T-cell (primary cell): ENCODE results near the gene INMT. TPM values are rescaled to one million over a fixed set of nuclear protein-coding genes. Genes with fewer than 3 reads are reported as not detected.

ENCODE experiments used
- ATAC-seq, 4 experiments: fragments of 200-7000 bp in 3 of 4; fragments of 150-1000 bp in 1 of 4; cut with Tn5 transposase; replicated peaks in 1 of 4; 1 replicate in 3 of 4; 2 replicates in 1 of 4; pipeline ENCODE4 v1.10.0; 2021; ENCODE audit warnings: moderate library complexity in 3 of 4, mild to moderate bottlenecking in 2 of 4, moderate number of reproducible peaks in 1 of 4
- CTCF ChIA-PET, 2 donors: fragments of 300-600 bp; sonication (Branson Sonifier 250); formaldehyde crosslinking; loops; one replicate each; lab custom pipeline; 2022; ENCODE audit warnings: antibody characterized with exemption in 2 of 2; lab: Charles Lee
- POLR2A ChIA-PET, 2 donors: fragments of 300-600 bp; sonication (Branson Sonifier 250); formaldehyde crosslinking; loops; one replicate each; lab custom pipeline; 2022; ENCODE audit warnings: antibody characterized with exemption in 2 of 2; lab: Charles Lee
- DNase-seq, 35 experiments: peaks; one replicate each; pipeline versions ENCODE4 v3.0.0 to v3.0.0-alpha.2; 2013 to 2023
- H3K27ac ChIP-seq: one replicate; pipeline ENCODE4 v1.5.1; 2013; ENCODE audit warnings: low read length
- H3K27me3 ChIP-seq, 2 experiments: replicated peaks in 1 of 2; 1 replicate in 1 of 2; 2 replicates in 1 of 2; pipeline versions ENCODE4 v1.6.1 to v1.7.0; 2013; ENCODE audit warnings: low read length in 1 of 2, mixed read lengths in 1 of 2; ENCODE audit not compliant: control insufficient read depth in 2 of 2, insufficient read depth in 2 of 2; ENCODE audit errors: extremely low read depth in 1 of 2
- H3K36me3 ChIP-seq, 2 donors: 1 replicate in 1 of 2; 2 replicates in 1 of 2; pipeline versions ENCODE4 v1.6.1 to v1.7.0; 2013; ENCODE audit warnings: low read length in 1 of 2; ENCODE audit not compliant: control insufficient read depth in 2 of 2, insufficient read depth in 1 of 2; ENCODE audit errors: extremely low read depth in 1 of 2
- H3K4me1 ChIP-seq, 2 experiments: 1 replicate in 1 of 2; 2 replicates in 1 of 2; pipeline versions ENCODE4 v1.6.1 to v1.7.0; 2013; ENCODE audit warnings: low read length in 2 of 2, mixed read lengths in 1 of 2; ENCODE audit not compliant: insufficient read depth in 2 of 2, control insufficient read depth in 1 of 2; ENCODE audit errors: extremely low read depth in 1 of 2
- H3K4me3 ChIP-seq, 2 donors: 1 replicate in 1 of 2; 2 replicates in 1 of 2; pipeline versions ENCODE4 v1.5.1 to v1.7.0; 2013; ENCODE audit warnings: mild to moderate bottlenecking in 2 of 2, low read length in 1 of 2, moderate library complexity in 1 of 2; ENCODE audit not compliant: control insufficient read depth in 1 of 2; ENCODE audit errors: extremely low read depth in 1 of 2
- H3K9me3 ChIP-seq: 2 replicates; pipeline ENCODE4 v1.7.0; 2013
- H3K27ac Mint-ChIP-seq, 2 donors: one replicate each; pipeline ENCODE4 v1.8.0; 2020 to 2021; ENCODE audit warnings: mild to moderate bottlenecking in 2 of 2, mixed read lengths in 2 of 2
- H3K27me3 Mint-ChIP-seq, 2 donors: one replicate each; pipeline ENCODE4 v1.8.0; 2021 to 2022; ENCODE audit warnings: mixed read lengths in 2 of 2
- H3K36me3 Mint-ChIP-seq: one replicate; pipeline ENCODE4 v1.8.0; 2021; ENCODE audit warnings: mixed read lengths
- H3K4me1 Mint-ChIP-seq, 3 donors: one replicate each; pipeline ENCODE4 v1.8.0; 2020 to 2022; ENCODE audit warnings: mixed read lengths in 3 of 3, mild to moderate bottlenecking in 1 of 3
- H3K4me3 Mint-ChIP-seq, 3 donors: one replicate each; pipeline ENCODE4 v1.8.0; 2020 to 2022; ENCODE audit warnings: mild to moderate bottlenecking in 3 of 3, mixed read lengths in 3 of 3, moderate library complexity in 3 of 3
- H3K9me3 Mint-ChIP-seq, 3 donors: one replicate each; pipeline ENCODE4 v1.8.0; 2020 to 2022; ENCODE audit warnings: mixed read lengths in 3 of 3
- WGBS: methylation state at CpG from one replicate; pipeline ENCODE4 v1.1.5; 2013; ENCODE audit warnings: missing lambda C conversion rate; ENCODE audit not compliant: insufficient coverage; 5-methylcytosine and 5-hydroxymethylcytosine counted together
- total RNA-seq, 35 experiments: library from RNA in 6 of 35; stranded (reverse) in 6 of 35; fragments of 120-200 nt in 1 of 35; gene quantifications; one replicate each; pipeline versions ENCODE4 v1.2.1 to v1.2.4 and lab custom pipeline; 2013 to 2026

The INMT gene
- total RNA-seq, 5 donors from 2014 or later (not counting 1 experiment from before 2014, with no cell fraction given): 0.14 to 1.7 (median 0.75) TPM

DNA sequence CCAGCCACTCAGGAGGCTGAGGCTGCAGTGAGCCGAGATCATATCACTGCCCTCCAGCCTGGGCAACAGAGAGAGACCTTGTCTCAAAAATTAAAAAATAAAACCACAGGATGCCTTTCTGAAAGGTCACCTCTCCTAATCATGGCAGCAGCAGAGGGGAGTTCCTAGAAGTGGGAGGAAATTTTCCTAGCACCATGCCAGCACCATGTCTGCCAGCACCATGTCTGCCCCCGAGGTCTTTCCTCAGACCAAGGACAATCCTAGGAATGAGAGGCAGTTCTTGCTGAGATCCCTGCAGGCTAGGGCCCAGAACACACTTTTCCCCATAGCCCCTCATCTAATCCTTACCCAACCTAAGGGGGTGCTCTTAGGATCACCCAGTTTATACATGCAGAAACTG, 22.3 kb upstream of the INMT start:
- Mint-ChIP-seq H3K4me3 (no peak overlapping the region), H3K36me3 (peaks cover 3% of the 10 kb centered on the region), H3K4me1 (peaks cover 65 to 88% (median 69%) of the 10 kb centered on the region in 3 donors), H3K27me3 (no peaks in the 10 kb centered on the region), H3K9me3 (no peaks in the 10 kb centered on the region), H3K27ac (peak overlapping the region in 1 of 2 donors; percentile 96)
- CTCF ChIA-PET: interaction anchor here (1.1 to 1.5 kb wide), 2 partner anchors 9 to 11 kb away, joined by 4 to 5 read pairs; no protein-coding TSS in a partner anchor
- POLR2A ChIA-PET: no interaction called here
- no peaks in the 10 kb centered on the region for H3K27me3 ChIP-seq
- H3K27ac ChIP-seq: no peak overlapping the region
- 83% methylated on average over 1 of the region's 2 CpGs for WGBS
- no peaks in the 10 kb centered on the region for H3K36me3 ChIP-seq
- ATAC-seq: no peak
- peaks cover 30 to 72% of the 10 kb centered on the region in 2 experiments for H3K4me1 ChIP-seq
- no peak for DNase-seq
- no peak overlapping the region for H3K4me3 ChIP-seq
- H3K9me3 ChIP-seq: no peaks in the 10 kb centered on the region

DNA sequence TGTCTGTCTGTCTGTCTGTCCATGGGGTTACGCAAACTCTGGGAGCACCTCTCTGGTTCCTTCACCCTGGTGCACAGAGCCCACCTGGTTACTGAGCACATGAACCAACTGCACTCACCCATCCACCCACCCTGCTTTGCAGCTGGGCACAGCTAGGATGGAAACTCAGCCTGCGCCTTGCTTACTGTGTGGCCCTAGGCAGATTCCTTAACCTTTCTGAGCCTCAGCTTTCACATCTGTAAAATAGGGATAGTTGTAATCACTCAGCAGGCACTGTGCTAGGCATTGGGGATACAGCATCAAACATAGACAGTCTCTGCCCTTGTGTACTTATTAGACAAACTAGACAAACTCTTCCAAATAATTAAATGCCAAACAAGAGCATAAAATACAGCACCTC, 21.8 kb upstream of the INMT start:
- no peak for ATAC-seq
- H3K9me3 Mint-ChIP-seq: no peaks in the 10 kb centered on the region
- H3K27me3 ChIP-seq: no peaks in the 10 kb centered on the region
- POLR2A ChIA-PET: no interaction called here
- CTCF ChIA-PET: interaction anchor here (1.1 to 1.5 kb wide), 3 partner anchors 9 to 12 kb away, joined by 3 to 5 read pairs (median 4); no protein-coding TSS in a partner anchor
- H3K27ac Mint-ChIP-seq: peak overlapping the region; percentile 36 to 96
- no peak overlapping the region for H3K4me3 Mint-ChIP-seq
- H3K36me3 Mint-ChIP-seq: no peaks in the 10 kb centered on the region
- no peaks in the 10 kb centered on the region for H3K27me3 Mint-ChIP-seq
- H3K4me1 Mint-ChIP-seq: peaks cover 62 to 88% (median 68%) of the 10 kb centered on the region in 3 donors
- H3K4me1 ChIP-seq: peaks cover 30 to 72% of the 10 kb centered on the region in 2 experiments
- no peak for DNase-seq
- H3K9me3 ChIP-seq: no peaks in the 10 kb centered on the region
- 100% methylated on average over 1 of the region's 2 CpGs for WGBS
- no peak overlapping the region for H3K4me3 ChIP-seq
- no peak overlapping the region for H3K27ac ChIP-seq
- no peaks in the 10 kb centered on the region for H3K36me3 ChIP-seq

DNA sequence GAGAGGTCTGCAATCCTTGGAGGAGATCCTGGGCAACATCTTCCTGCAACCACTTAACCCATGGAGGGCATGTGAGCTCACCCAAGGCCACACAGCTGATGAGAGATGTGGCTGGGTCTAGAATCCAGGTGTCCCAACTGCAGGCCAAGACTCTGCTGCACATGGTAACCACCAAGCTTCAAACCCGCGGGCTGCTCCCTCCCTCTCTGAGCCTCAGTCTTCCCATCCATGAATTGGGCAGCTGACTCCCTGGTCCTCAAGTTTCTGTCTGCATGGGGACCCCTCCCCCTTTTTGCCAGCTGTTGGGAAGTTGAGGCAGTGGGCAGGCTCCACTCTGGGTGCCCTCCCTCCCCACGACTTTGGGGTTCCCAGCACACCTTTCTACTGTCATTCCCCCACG, 20.9 kb upstream of the INMT start:
- no peak for DNase-seq
- no peak for ATAC-seq
- POLR2A ChIA-PET: no interaction called here
- H3K27ac ChIP-seq: no peak overlapping the region
- H3K4me3 Mint-ChIP-seq: peak overlapping the region in 1 of 3 donors; percentile 57
- no peak overlapping the region for H3K4me3 ChIP-seq
- H3K4me1 ChIP-seq: peaks cover 24 to 65% of the 10 kb centered on the region in 2 experiments
- H3K27me3 ChIP-seq: no peaks in the 10 kb centered on the region
- H3K4me1 Mint-ChIP-seq: peaks cover 56 to 81% (median 62%) of the 10 kb centered on the region in 3 donors
- H3K36me3 Mint-ChIP-seq: no peaks in the 10 kb centered on the region
- H3K9me3 ChIP-seq: no peaks in the 10 kb centered on the region
- CTCF ChIA-PET: interaction anchor here (0.9 to 1.5 kb wide), 3 partner anchors 8 to 11 kb away, joined by 3 to 5 read pairs (median 4); no protein-coding TSS in a partner anchor
- WGBS: 85% methylated on average over 3 of the region's 4 CpGs
- peak overlapping the region in 1 of 2 donors; percentile 50 for H3K27ac Mint-ChIP-seq
- no peaks in the 10 kb centered on the region for H3K27me3 Mint-ChIP-seq
- no peaks in the 10 kb centered on the region for H3K36me3 ChIP-seq
- no peaks in the 10 kb centered on the region for H3K9me3 Mint-ChIP-seq

DNA sequence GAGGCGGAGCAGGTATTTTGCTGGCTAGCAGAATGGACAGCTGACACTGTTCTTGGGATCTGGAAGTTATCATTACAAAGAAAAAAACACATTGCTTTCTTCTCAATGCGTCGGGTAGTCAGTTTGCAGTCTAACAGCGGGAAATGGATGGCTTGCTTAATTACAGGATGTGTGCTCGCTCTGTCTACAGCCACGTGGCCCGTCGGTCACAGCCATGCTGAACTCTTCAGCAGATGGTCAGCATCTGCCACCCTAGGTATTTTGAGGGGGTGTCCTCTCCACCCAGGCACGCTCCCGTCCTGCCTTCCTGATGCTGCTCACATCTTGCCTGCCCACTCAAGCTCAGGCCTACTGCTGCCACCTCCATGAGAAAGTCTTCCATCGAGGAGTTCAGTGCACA, 20.4 kb upstream of the INMT start:
- Mint-ChIP-seq H3K4me3 (peak overlapping the region in 1 of 3 donors; percentile 57), H3K4me1 (peaks cover 51 to 75% (median 56%) of the 10 kb centered on the region in 3 donors), H3K27ac (peak overlapping the region in 1 of 2 donors; percentile 50), H3K27me3 (no peaks in the 10 kb centered on the region), H3K9me3 (no peaks in the 10 kb centered on the region), H3K36me3 (no peaks in the 10 kb centered on the region)
- Histone ChIP-seq H3K4me3 (no peak overlapping the region), H3K27me3 (no peaks in the 10 kb centered on the region), H3K9me3 (no peaks in the 10 kb centered on the region), H3K36me3 (no peaks in the 10 kb centered on the region), H3K4me1 (peaks cover 21 to 59% of the 10 kb centered on the region in 2 experiments), H3K27ac (no peak overlapping the region)
- 13% methylated on average over 3 of the region's 11 CpGs for WGBS
- ChIA-PET CTCF (interaction anchor here in 1 of 2 donors (0.9 kb wide), 1 partner anchor 8 kb away, joined by 4 read pairs; no protein-coding TSS in a partner anchor), POLR2A (no interaction called here)
- ATAC-seq (no peak), DNase-seq (no peak)

DNA sequence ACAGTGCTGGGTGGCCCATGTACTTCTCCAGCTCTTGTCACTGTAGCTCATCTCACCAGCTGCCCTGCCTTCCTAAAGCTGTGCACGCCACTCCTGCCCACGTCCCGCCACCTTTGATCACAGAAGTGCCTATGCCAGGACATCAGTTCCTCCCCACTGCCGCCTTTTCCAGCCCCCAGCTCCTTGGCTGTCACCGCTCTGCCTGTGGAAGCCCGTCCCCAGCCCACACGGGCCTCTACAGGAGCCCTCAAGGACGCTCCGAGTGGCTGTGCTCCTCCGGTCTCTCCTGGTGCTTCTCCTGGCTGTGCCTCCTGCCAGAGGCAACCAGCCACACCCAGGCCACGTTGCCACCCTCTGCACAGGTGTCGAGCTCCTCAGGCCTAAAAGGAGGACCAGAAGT, 19.3 kb upstream of the INMT start:
- Histone ChIP-seq H3K27ac (no peak overlapping the region), H3K4me3 (no peak overlapping the region), H3K27me3 (no peaks in the 10 kb centered on the region), H3K9me3 (no peaks in the 10 kb centered on the region), H3K36me3 (no peaks in the 10 kb centered on the region), H3K4me1 (peaks cover 21 to 51% of the 10 kb centered on the region in 2 experiments)
- Mint-ChIP-seq H3K27ac (peak overlapping the region in 1 of 2 donors; percentile 45), H3K4me3 (no peak overlapping the region), H3K4me1 (peaks cover 47 to 73% (median 51%) of the 10 kb centered on the region in 3 donors), H3K9me3 (no peaks in the 10 kb centered on the region), H3K36me3 (no peaks in the 10 kb centered on the region), H3K27me3 (no peaks in the 10 kb centered on the region)
- ATAC-seq: no peak
- WGBS: 87% methylated on average over 12 of the region's 12 CpGs
- POLR2A ChIA-PET: no interaction called here
- DNase-seq: no peak
- CTCF ChIA-PET: no interaction called here

DNA sequence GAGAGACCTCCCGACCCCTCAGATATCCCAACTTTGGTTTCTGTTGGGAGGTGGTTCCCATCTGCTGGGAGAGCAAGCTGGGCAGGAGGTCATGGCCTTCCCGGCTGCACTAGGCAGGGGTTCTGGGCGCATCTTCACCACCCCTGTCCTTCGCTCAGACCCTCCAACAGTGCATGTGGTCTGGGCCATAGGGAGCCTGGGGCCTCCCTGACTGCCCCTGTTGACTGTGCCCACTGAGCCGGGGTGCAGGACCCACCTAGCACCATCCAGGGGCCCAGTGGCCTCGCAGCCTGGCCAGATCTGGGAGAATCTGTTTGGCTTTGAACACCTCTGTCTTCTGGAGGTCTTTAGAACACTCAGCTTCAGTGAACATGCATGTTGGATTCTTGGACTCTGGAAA, 18.7 kb upstream of the INMT start:
- 95% methylated on average over 5 of the region's 6 CpGs for WGBS
- ATAC-seq (no peak), DNase-seq (no peak)
- no peak overlapping the region for H3K4me3 Mint-ChIP-seq
- no peak overlapping the region for H3K27ac ChIP-seq
- no peak overlapping the region for H3K4me3 ChIP-seq
- no peaks in the 10 kb centered on the region for H3K27me3 ChIP-seq
- POLR2A ChIA-PET: no interaction called here
- CTCF ChIA-PET: no interaction called here
- peaks cover 21 to 49% of the 10 kb centered on the region in 2 experiments for H3K4me1 ChIP-seq
- H3K4me1 Mint-ChIP-seq: peaks cover 47 to 73% (median 51%) of the 10 kb centered on the region in 3 donors
- H3K27ac Mint-ChIP-seq: peak overlapping the region in 1 of 2 donors; percentile 4
- no peaks in the 10 kb centered on the region for H3K27me3 Mint-ChIP-seq
- no peaks in the 10 kb centered on the region for H3K9me3 Mint-ChIP-seq
- no peaks in the 10 kb centered on the region for H3K36me3 Mint-ChIP-seq
- no peaks in the 10 kb centered on the region for H3K36me3 ChIP-seq
- no peaks in the 10 kb centered on the region for H3K9me3 ChIP-seq
